G401 (cell line): ENCODE results near the gene POSTN. TPM values are rescaled to one million over a fixed set of nuclear protein-coding genes. Genes with fewer than 3 reads are reported as not detected.

Experiments
- DNase-seq: peaks from one replicate; pipeline ENCODE4 v3.0.0-alpha.2; 2015; ENCODE audit warnings: low spot score
- in situ Hi-C: cut with HindIII; loops from 2 replicates; pipeline ENCODE4 v1.10.0; 2016; ENCODE audit warnings: low sequenced_read_pairs, mixed read lengths
- total RNA-seq: library from RNA; depleted of rRNA; stranded (reverse); fragments of >200 nt; shearing (Covaris generic); gene quantifications from 2 replicates; pipeline ENCODE4 v1.2.3, GENCODE V29; 2014

Gene POSTN
- total RNA-seq, 1 experiment from 2014 or later = 0.31 TPM

DNA sequence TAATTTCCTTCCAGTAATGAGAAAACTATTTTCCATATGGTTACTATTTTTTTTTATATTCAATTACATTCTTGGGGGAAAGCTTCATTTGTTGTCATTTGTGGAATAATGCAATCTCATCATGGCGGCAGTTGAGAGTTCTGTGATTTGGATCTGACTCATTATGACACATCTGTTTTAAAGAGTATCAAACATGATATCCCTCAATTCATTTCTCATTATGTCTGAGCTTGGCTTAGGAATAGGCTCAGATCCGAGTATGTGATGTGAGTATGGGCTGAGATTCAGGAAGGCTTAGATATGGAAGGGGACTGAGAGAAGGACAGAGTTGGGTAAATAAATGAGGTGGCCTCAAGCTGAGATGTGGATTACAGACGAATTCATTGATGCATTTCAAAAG is 64.4 kb downstream of the POSTN start:
- in situ Hi-C loops = no loop called here
- DNase-seq = no peak

DNA sequence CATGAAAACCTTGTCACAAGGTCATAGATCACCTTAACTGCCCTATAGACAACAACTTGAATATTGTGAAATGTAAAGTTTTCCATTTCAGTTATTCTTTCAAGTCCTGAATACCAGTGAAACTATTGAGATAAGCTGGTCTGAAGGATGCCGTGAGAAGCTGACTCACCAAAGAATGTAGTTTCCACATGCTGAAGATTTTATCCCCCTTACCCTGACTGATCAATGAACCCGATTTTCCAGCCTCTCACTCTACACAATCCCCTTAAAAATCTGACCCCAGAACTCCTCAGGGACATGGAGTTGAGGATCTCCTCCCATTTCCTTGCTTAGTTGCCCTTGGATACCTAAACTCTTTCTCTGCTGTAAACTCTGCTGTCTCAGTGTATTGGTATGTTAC is 67.5 kb downstream of the POSTN start:
- in situ Hi-C loops = no loop called here
- DNase-seq = no peak

DNA sequence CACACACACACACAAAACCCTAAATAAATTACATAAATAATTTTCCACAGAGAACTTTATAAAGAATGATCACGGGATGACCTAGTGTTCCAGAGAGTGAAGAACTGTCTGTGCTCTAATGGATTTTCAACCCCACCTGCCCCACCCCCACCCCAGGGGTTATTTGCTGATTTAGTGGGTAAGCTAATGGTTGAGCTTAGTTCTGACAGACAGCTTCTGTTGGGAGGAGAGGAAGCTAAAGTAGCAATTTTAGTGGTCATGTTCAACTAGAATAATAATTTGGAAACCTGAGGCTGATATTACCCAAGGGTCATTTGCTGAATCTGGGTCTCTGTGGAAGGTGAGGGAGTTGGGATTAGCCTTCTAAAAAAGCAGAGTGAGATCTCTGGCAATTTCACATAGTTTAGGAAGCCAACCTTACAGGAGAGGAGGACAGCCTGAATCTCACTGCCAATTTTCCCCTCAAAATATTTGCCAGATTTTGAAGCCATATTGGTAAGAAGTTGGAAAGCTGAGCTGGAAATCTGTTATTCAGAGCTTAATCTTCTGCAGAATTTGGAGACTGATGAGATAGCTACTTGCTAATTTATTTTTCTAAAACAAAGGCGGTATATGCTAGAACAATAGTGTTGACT is 68.7 kb downstream of the POSTN start:
- in situ Hi-C loops = no loop called here
- DNase-seq = no peak

DNA sequence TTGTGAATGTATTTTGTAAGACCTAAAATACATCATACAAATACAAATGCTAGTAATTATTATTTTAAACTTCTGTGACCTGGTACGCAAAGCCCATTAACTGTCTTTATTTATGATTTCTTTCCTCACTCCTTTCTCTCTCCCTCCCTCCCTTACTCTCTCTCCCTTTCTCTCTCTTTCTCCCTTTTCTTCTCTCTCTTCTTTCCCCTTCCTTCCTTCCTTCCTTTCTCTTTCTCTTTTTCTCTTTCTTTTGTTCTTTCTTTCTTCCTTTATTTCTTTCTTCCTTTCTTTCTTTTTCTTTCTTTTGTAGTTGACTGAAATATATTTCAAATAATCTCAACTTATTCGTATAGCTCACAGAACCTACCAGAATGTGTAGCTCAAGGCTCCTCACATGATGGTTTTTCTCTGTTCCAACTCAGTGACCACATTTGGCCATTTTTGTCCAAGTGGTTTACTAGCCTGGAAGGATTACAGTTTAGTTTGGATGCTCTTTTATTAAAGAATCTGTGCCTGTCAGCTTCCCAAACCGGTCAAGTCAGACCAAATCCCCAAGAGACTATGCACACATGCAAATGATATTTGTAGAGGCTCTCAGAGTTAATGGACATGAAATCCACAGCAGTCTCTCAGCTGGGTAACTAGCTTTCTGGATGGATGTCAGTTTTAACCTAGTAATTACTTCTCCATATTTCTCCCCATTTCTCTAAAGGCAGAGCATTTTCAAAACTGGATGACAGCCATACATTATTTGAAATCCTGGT is 71.7 kb downstream of the POSTN start:
- in situ Hi-C loops = no loop called here
- no peak for DNase-seq

DNA sequence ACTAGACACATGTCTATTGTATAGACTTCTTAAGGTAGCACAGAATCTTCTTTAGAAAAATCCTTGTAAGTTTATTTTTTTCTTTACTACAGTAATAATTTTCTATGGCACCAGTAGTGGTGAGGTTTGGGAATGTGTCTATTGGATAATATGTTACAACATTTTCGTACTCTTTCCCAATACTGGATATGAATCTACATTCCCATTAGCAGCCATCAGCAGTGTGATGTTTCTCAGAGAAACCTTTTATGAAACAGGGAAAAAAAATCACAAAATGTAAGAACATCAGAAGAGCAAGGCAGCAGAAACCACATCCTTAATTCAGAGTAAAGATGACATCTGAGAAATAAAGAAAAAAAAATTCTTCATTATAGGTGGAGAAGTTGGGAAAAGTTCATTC is 83.3 kb downstream of the POSTN start:
- in situ Hi-C loops = no loop called here
- DNase-seq = no peak
